Measurements from ENCODE around the gene PEAR1.

Gene PEAR1

GRCh38 chr1:156938813-156939212, 45.3 kb downstream of the PEAR1 start:
- no peak for TF ChIP-seq CTCF (IDR thresholded peaks at IDR 0.05)
- Histone ChIP-seq H3K36me3 (peaks cover 99% of the 10 kb centered on the region), H3K4me3 (ENCODE audit: low read depth in 1 of 2, low read length in 1 of 2) (no peak overlapping the region)

GRCh38 chr1:156939786-156940334, 46.3 kb downstream of the PEAR1 start:
- Histone ChIP-seq H3K9me3 (no peaks in the 10 kb centered on the region), H3K4me3 (ENCODE audit: low read depth in 1 of 2, low read length in 1 of 2) (no peak overlapping the region), H3K4me1 (ENCODE audit: control insufficient read depth in 1 of 2, insufficient read depth in 1 of 2, low read depth in 1 of 2, low read length in 1 of 2) (no peaks in the 10 kb centered on the region), H3K27ac (no peak overlapping the region), H3K36me3 (peaks cover 99% of the 10 kb centered on the region), H3K27me3 (no peaks in the 10 kb centered on the region)
- no peak for TF ChIP-seq CTCF (IDR thresholded peaks at IDR 0.05)

More at GRCh38 chr1:156938813-156939212, 45.3 kb downstream of the PEAR1 start:
- H3K4me1 ChIP-seq (ENCODE audit: control insufficient read depth in 1 of 2, insufficient read depth in 1 of 2, low read depth in 1 of 2, low read length in 1 of 2), result no peaks in the 10 kb centered on the region
- no peaks in the 10 kb centered on the region for H3K9me3 ChIP-seq
- no peaks in the 10 kb centered on the region for H3K27me3 ChIP-seq
- H3K27ac ChIP-seq, result no peak overlapping the region

DNA sequence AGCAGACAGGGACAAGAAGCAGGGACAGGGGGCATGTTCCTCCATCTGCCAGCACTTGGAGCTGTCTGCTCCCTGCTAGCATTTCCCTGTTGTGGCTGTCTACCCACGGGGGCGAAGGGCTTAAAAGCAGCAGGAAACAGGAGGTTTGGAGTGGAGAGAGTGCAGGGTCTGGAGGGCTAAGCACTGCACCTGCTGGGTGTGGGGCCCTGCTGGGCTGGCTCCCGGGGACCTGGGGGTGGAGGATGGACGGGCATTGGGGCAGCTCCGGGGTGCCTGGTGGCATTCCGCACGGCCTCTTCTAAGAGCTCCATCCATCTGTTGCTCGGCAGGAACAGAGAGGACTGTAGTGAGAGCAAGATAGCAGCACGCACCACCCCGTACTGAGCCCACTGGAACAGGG, 48.2 kb downstream of the PEAR1 start:
- Histone ChIP-seq H3K27ac (no peak overlapping the region), H3K4me1 (ENCODE audit: control insufficient read depth in 1 of 2, insufficient read depth in 1 of 2, low read depth in 1 of 2, low read length in 1 of 2) (no peaks in the 10 kb centered on the region), H3K27me3 (no peaks in the 10 kb centered on the region), H3K4me3 (ENCODE audit: low read depth in 1 of 2, low read length in 1 of 2) (no peak overlapping the region), H3K9me3 (no peaks in the 10 kb centered on the region), H3K36me3 (peaks cover 100% of the 10 kb centered on the region)
- TF ChIP-seq CTCF (IDR thresholded peaks at IDR 0.05), result no peak

DNA sequence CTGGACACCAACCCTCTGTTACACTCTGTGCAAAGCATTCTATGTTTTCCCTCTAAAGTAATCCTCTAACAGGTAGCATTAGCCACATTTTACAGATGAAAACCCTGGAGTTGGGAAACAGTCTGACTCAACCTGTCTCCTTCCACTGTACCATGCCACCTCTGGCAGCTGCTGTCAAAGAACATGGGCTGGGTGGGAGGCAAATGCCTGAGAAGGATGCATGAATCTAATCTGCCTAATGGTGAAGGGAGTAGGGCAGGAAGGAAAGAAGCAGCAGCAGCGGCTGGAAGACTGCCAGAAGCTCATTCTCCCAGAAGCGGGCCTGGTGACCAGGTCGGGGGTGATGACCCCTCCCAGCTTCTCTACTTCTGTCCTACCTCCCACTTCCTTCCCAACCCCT, 48.7 kb downstream of the PEAR1 start:
- TF ChIP-seq CTCF (IDR thresholded peaks at IDR 0.05), result no peak
- H3K4me1 ChIP-seq (ENCODE audit: control insufficient read depth in 1 of 2, insufficient read depth in 1 of 2, low read depth in 1 of 2, low read length in 1 of 2), result no peaks in the 10 kb centered on the region
- peaks cover 100% of the 10 kb centered on the region for H3K36me3 ChIP-seq

DNA sequence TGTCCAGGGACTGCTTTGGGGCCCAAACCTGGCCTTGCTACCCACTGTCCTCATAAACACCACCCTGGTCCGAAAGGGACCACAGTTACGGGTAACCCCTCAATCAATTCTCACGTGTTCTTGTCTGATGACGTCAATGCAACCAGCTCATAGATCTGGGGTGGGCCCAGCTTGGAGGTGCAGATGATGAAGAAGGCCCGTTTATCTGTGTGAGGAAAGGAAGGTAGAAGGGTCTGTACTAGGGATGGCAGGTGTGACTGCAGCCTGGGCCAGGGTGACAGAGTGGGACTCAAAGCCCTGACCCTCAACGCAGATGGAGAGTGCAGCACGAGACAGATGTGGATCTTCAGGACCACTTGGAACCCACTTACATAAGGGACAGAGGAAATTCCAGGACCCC, 49.1 kb downstream of the PEAR1 start:
- H3K27ac ChIP-seq, result no peak overlapping the region
- no peaks in the 10 kb centered on the region for H3K9me3 ChIP-seq
- no peak overlapping the region for H3K4me3 ChIP-seq (ENCODE audit: low read depth in 1 of 2, low read length in 1 of 2)
- no peaks in the 10 kb centered on the region for H3K27me3 ChIP-seq
- no peaks in the 10 kb centered on the region for H3K4me1 ChIP-seq (ENCODE audit: control insufficient read depth in 1 of 2, insufficient read depth in 1 of 2, low read depth in 1 of 2, low read length in 1 of 2)
- peaks cover 100% of the 10 kb centered on the region for H3K36me3 ChIP-seq
- TF ChIP-seq CTCF (IDR thresholded peaks at IDR 0.05), result no peak

More for the DNA sequence above, 48.7 kb downstream of the PEAR1 start:
- H3K27me3 ChIP-seq, result no peaks in the 10 kb centered on the region
- no peak overlapping the region for H3K4me3 ChIP-seq (ENCODE audit: low read depth in 1 of 2, low read length in 1 of 2)
- H3K9me3 ChIP-seq, result no peaks in the 10 kb centered on the region
- no peak overlapping the region for H3K27ac ChIP-seq

- Histone ChIP-seq H3K27me3 (no peaks in the 10 kb centered on the region), H3K4me1 (ENCODE audit: control insufficient read depth in 1 of 2, insufficient read depth in 1 of 2, low read depth in 1 of 2, low read length in 1 of 2) (no peaks in the 10 kb centered on the region), H3K36me3 (peaks cover 100% of the 10 kb centered on the region), H3K4me3 (ENCODE audit: low read depth in 1 of 2, low read length in 1 of 2) (no peak overlapping the region), H3K27ac (no peak overlapping the region), H3K9me3 (no peaks in the 10 kb centered on the region)
- no peak for TF ChIP-seq CTCF (IDR thresholded peaks at IDR 0.05)
These were observed 50.2 kb downstream of the PEAR1 start for GRCh38 chr1:156943756-156944155.
